ENCODE data around the gene FAM3A.

DNA sequence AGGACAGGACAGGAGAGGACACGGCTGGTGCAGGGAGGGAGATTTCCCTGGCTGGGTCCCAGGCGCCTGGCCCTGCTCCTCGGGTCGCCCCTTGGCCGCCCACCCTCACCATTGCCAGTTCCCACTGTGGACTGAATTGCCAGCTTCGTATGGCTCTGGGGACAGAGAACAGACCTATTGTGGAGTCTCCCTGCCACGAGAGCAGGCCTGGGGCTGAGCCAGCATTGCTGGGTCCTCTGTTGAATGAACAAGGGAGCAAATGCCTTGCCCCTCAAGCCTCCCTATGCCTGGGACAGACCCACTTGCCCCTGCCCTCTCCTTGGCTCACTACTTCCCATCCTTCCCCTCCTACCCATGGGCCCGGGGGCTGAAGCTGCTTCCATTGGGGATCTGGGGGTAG, 53.6 kb downstream of the FAM3A start:
- TF ChIP-seq, protein P1, sequence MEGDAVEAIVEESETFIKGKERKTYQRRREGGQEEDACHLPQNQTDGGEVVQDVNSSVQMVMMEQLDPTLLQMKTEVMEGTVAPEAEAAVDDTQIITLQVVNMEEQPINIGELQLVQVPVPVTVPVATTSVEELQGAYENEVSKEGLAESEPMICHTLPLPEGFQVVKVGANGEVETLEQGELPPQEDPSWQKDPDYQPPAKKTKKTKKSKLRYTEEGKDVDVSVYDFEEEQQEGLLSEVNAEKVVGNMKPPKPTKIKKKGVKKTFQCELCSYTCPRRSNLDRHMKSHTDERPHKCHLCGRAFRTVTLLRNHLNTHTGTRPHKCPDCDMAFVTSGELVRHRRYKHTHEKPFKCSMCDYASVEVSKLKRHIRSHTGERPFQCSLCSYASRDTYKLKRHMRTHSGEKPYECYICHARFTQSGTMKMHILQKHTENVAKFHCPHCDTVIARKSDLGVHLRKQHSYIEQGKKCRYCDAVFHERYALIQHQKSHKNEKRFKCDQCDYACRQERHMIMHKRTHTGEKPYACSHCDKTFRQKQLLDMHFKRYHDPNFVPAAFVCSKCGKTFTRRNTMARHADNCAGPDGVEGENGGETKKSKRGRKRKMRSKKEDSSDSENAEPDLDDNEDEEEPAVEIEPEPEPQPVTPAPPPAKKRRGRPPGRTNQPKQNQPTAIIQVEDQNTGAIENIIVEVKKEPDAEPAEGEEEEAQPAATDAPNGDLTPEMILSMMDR (conservative IDR thresholded peaks at IDR 0.05; ENCODE audit: low read depth, low read length): no peak
- no peak for TF ChIP-seq EZH2 (IDR thresholded peaks at IDR 0.05; ENCODE audit: low read length, unreplicated experiment)
